MV-4-11 (cell line): ENCODE data around the gene MAGEA10.
"Not testable (repeated sequence)": the region's sequence is repeated elsewhere in the genome, so short reads cannot be mapped to it uniquely, and the experiment has no call there.

Experiments
- DNase-seq: peaks from one replicate; lab custom pipeline; 2025; lab: John Stamatoyannopoulos, UW

Gene MAGEA10

GRCh38 chrX:152138388-152138784 lies at the start of gene MAGEA10:
TSS of gene MAGEA10 (minus strand) at chrX:152138577. CDS start at chrX:152135620, 2,957 bp downstream.
- DNase-seq = no peak

GRCh38 chrX:152177497-152178269 lies 39.3 kb upstream of the MAGEA10 start:
- no peak for DNase-seq

GRCh38 chrX:152177052-152177451 lies 38.7 kb upstream of the MAGEA10 start:
- DNase-seq = no peak

- DNase-seq = not testable (repeated sequence)
Measured at GRCh38 chrX:152175892-152176291, 37.5 kb upstream of the MAGEA10 start.

GRCh38 chrX:152173923-152174322 lies 35.5 kb upstream of the MAGEA10 start:
- DNase-seq = not testable (repeated sequence)

- no peak for DNase-seq
Measured at GRCh38 chrX:152170621-152171020, 32.2 kb upstream of the MAGEA10 start.

GRCh38 chrX:152165033-152165743 lies 26.8 kb upstream of the MAGEA10 start:
- no peak for DNase-seq

- no peak for DNase-seq
Measured at GRCh38 chrX:152157042-152157441, 18.7 kb upstream of the MAGEA10 start.

- no peak for DNase-seq
Measured at GRCh38 chrX:152155766-152156310, 17.5 kb upstream of the MAGEA10 start.

- DNase-seq = no peak
Measured at GRCh38 chrX:152154050-152154449, 15.7 kb upstream of the MAGEA10 start.

GRCh38 chrX:152151256-152151655 lies 12.9 kb upstream of the MAGEA10 start:
- no peak for DNase-seq

GRCh38 chrX:152149648-152150047 lies 11.3 kb upstream of the MAGEA10 start:
- no peak for DNase-seq

GRCh38 chrX:152139589-152139988 lies 1.2 kb upstream of the MAGEA10 start:
- no peak for DNase-seq

- no peak for DNase-seq
Measured at GRCh38 chrX:152137771-152138387, 498 bp downstream of the MAGEA10 start.

GRCh38 chrX:152136312-152136711 lies 2.1 kb downstream of the MAGEA10 start:
- DNase-seq = peak; percentile 44

GRCh38 chrX:152131525-152131924 lies 6.9 kb downstream of the MAGEA10 start:
- no peak for DNase-seq

- not testable (repeated sequence) for DNase-seq
Measured at GRCh38 chrX:152129069-152129844, 9.1 kb downstream of the MAGEA10 start.

GRCh38 chrX:152117305-152117704 lies 21.1 kb downstream of the MAGEA10 start:
- no peak for DNase-seq

- no peak for DNase-seq
Measured at GRCh38 chrX:152108527-152108926, 29.9 kb downstream of the MAGEA10 start.

GRCh38 chrX:152103866-152104265 lies 34.5 kb downstream of the MAGEA10 start:
- DNase-seq = no peak

- no peak for DNase-seq
Measured at GRCh38 chrX:152086141-152086540, 52.2 kb downstream of the MAGEA10 start.
